NT2/D1 (cell line): ENCODE results near the gene CDNF.

Source experiments
- SUZ12 ChIP-seq: IDR thresholded peaks from 2 replicates; pipeline ENCODE4 v1.6.1; 2011; ENCODE audit not compliant: insufficient read length, insufficient read depth; ENCODE audit errors: extremely low read depth
- YY1 ChIP-seq: IDR thresholded peaks from 2 replicates; pipeline ENCODE4 v1.6.1; 2011; ENCODE audit not compliant: insufficient read length, insufficient read depth
- ZNF274 ChIP-seq: IDR thresholded peaks from 2 replicates; pipeline ENCODE4 v1.6.1; 2011; ENCODE audit warnings: mild to moderate bottlenecking, low read depth, low read length

DNA sequence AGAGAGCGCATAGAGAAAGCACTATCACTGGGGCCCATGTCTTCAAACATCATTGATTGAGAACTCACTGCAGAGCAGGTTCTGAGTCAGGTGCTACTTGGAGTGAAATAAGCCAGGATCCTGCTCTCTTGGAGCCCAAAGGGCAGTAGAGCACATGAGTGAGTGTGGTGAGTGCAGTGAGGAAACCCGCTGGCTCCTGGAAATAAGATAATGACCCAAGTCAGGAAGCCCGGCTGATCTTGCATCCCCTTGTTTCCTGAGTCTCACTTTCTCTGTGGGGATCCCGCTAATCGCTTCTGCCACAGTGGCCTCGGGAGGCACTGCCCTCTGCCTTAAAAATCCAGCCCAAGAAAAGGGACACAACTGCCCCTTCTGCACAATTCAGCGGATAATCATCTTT lies 56.1 kb downstream of the CDNF start:
- TF ChIP-seq YY1 (no peak), ZNF274 (no peak), SUZ12 (no peak)
